Activated naive CD4-positive, alpha-beta T cell (primary cell): Measurements from ENCODE around the gene ATXN1.
"Not testable (repeated sequence)": the region's sequence is repeated elsewhere in the genome, so short reads cannot be mapped to it uniquely, and the experiment has no call there.

Experiments
- DNase-seq, 4 experiments: peaks; one replicate each; lab custom pipeline; 2025; lab: John Stamatoyannopoulos, UW

The ATXN1 gene

GRCh38 chr6:16644540-16645250, 116.6 kb downstream of the ATXN1 start:
- DNase-seq, result no peak

- no peak for DNase-seq
Observed at GRCh38 chr6:16639684-16640480, 121.4 kb downstream of the ATXN1 start.

GRCh38 chr6:16637635-16638034, 123.6 kb downstream of the ATXN1 start:
- DNase-seq, result no peak

GRCh38 chr6:16635810-16636602, 125.3 kb downstream of the ATXN1 start:
- no peak for DNase-seq

GRCh38 chr6:16635291-16635809, 125.9 kb downstream of the ATXN1 start:
- DNase-seq, result no peak

- DNase-seq, result no peak
Observed at GRCh38 chr6:16634855-16635254, 126.4 kb downstream of the ATXN1 start.

GRCh38 chr6:16633961-16634360, 127.3 kb downstream of the ATXN1 start:
- no peak for DNase-seq

- no peak for DNase-seq
Observed at GRCh38 chr6:16633465-16633864, 127.8 kb downstream of the ATXN1 start.

- DNase-seq, result no peak
Observed at GRCh38 chr6:16632101-16632500, 129.2 kb downstream of the ATXN1 start.

GRCh38 chr6:16630026-16630643, 131.1 kb downstream of the ATXN1 start:
- DNase-seq, result no peak

GRCh38 chr6:16628580-16628979, 132.7 kb downstream of the ATXN1 start:
- DNase-seq, result not testable (repeated sequence)

- no peak for DNase-seq
Observed at GRCh38 chr6:16626650-16627049, 134.6 kb downstream of the ATXN1 start.

GRCh38 chr6:16625291-16626265, 135.7 kb downstream of the ATXN1 start:
- no peak for DNase-seq

- DNase-seq, result no peak
Observed at GRCh38 chr6:16624636-16625290, 136.5 kb downstream of the ATXN1 start.

GRCh38 chr6:16623731-16624130, 137.5 kb downstream of the ATXN1 start:
- DNase-seq, result no peak

- no peak for DNase-seq
Observed at GRCh38 chr6:16623029-16623653, 138.1 kb downstream of the ATXN1 start.

GRCh38 chr6:16622193-16622592, 139.1 kb downstream of the ATXN1 start:
- no peak for DNase-seq

GRCh38 chr6:16621002-16621401, 140.3 kb downstream of the ATXN1 start:
- DNase-seq, result no peak

- no peak for DNase-seq
Observed at GRCh38 chr6:16619777-16620176, 141.5 kb downstream of the ATXN1 start.

- DNase-seq, result no peak
Observed at GRCh38 chr6:16618962-16619361, 142.3 kb downstream of the ATXN1 start.
